HG02840 (cell line): ENCODE results near the gene CNTD1.

Experiments
- ATAC-seq: cut with Tn5 transposase; IDR thresholded peaks from one replicate; pipeline ENCODE4 v1.9.1; 2021; ENCODE audit warnings: mild to moderate bottlenecking, moderate library complexity, moderate number of reproducible peaks; ENCODE audit not compliant: unreplicated experiment, low FRiP score

Gene CNTD1

GRCh38 chr17:42779304-42779935 lies 19.2 kb upstream of the CNTD1 start:
- ATAC-seq, result no peak

GRCh38 chr17:42779936-42780850 lies 18.5 kb upstream of the CNTD1 start, which contains the start of gene WNK4:
TSS of gene WNK4 (plus strand) at chr17:42780610. CDS start at chr17:42780699, 89 bp downstream.
- ATAC-seq, result no peak

DNA sequence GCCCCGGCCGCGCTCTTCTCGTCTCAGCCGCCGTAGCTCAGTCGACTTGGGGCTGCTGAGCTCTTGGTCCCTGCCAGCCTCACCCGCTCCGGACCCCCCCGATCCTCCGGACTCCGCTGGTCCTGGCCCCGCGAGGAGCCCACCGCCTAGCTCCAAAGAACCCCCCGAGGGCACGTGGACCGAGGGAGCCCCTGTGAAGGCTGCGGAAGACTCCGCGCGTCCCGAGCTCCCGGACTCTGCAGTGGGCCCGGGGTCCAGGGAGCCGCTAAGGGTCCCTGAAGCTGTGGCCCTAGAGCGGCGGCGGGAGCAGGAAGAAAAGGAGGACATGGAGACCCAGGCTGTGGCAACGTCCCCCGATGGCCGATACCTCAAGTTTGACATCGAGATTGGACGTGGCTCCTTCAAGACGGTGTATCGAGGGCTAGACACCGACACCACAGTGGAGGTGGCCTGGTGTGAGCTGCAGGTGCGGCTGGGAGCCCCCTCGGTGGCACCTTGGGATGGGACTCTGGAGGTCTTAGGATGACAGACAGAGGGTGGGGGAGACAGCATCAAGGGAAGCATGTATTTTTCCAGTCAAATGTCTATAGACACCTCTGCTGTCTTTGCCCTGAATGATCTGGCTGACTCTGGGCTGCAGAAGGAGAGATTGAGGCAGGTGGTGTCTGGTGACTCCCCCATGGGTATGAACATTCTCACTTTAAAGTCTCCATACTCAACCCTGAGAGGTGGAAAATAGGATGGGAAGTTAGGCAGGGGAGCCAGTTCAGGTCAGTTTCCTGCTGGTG lies 17.6 kb upstream of the CNTD1 start:
- ATAC-seq, result no peak

GRCh38 chr17:42781639-42782165 lies 17.0 kb upstream of the CNTD1 start:
- ATAC-seq, result no peak

DNA sequence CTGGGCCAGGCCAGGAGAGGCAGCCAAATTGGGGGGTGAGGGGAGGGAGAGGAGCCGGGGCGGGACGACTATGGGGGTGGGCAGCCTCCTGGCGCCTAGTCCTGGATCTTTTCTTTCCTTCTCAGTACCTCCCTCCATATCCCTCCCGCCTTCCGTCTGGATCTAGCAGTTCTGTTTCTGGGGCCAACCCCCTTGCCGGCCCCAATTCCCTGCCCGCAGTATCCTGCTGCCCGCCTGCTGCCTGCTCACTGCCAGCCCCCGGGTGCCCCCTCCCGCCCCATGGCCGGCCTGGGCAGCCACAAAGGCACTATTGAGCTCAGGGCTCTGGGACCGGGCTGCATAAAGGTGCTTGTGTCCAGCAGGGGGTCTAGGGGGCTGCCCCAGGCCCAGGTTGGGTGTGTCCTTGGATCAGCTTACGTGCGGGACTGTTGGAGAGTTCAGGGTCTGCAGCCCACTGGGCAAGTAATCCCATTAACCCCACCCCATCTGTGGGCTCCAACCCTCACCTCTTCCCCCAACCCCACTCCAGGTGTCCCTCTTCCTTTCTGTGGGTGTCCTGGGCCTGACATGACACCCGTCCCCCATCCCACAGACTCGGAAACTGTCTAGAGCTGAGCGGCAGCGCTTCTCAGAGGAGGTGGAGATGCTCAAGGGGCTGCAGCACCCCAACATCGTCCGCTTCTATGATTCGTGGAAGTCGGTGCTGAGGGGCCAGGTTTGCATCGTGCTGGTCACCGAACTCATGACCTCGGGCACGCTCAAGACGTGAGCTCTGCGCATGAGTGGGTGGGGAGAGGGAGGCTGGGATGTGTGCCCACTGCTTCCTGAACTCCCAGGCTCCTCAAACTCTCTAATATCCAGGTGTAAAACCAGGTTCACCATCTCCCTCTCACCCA lies 16.2 kb upstream of the CNTD1 start:
- no peak for ATAC-seq

DNA sequence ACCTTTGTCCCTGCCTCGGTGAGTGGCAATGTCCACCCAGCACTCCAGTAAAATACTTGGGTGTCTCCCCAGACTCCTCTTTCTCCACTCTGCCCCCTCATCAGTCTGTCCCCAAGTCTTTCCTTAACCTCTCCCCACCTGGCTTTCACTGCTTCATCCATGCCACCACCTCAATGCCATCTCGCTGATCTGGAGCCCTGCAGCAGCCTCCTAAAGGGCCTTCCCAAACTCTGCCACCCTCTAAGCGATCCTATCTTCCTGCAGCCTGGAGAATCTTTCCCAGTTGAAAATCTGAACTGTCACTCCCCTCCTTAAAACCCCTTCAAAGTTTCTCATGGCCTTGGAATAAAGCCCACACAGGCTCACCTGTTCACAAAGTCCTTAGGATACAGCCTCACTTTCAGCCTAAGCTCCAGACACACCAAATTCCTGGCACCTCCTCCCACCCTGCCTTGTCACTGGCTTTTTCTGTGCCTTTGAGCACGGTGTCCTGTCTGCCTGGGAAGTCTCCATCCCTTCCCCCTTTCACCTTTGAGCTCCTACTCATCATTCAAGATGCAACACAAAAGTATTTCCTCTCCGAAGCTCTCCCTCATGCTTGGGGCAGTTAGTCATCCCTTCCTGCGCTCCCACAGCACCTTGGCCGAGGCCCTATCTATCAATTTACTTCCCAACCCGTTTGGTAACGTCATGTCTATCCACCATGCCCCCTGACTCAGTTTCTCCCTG lies 15.4 kb upstream of the CNTD1 start:
- ATAC-seq, result no peak

DNA sequence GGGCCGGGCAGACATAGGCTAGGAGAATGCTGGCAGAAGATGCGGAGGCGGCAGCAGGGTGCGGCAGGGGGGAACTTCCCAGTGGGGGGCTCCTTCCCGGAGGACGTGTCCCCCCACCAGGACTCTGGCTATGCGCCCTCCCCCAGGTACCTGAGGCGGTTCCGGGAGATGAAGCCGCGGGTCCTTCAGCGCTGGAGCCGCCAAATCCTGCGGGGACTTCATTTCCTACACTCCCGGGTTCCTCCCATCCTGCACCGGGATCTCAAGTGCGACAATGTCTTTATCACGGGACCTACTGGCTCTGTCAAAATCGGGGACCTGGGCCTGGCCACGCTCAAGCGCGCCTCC lies 14.9 kb upstream of the CNTD1 start:
- no peak for ATAC-seq

- no peak for ATAC-seq
Observed at GRCh38 chr17:42784409-42784808, 14.3 kb upstream of the CNTD1 start.

DNA sequence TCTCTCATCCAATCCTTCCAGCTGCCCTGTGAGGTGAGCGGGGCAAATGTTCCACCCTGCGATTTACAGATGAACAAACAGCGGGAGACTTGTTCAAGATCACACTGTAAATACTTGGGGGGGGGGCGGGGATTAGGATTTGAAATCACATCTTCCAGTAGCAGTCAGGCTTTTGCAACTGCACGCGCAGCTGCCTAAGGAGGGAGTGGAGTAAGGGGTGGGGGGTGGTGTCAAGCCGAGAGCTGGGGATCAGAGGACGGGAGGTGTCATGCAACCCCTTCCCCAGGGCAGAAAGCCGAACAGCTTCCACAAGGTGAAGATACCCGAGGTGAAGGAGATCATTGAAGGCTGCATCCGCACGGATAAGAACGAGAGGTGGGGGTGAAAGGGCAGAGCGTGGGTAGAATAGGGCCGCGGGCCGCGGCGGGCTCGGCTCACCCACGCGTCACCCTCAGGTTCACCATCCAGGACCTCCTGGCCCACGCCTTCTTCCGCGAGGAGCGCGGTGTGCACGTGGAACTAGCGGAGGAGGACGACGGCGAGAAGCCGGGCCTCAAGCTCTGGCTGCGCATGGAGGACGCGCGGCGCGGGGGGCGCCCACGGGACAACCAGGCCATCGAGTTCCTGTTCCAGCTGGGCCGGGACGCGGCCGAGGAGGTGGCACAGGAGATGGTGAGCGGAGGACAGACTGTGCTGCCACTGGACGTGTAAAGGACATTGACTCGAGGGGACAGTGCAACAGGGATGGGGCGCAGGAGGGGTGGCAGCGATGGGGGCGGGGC lies 13.7 kb upstream of the CNTD1 start:
- no peak for ATAC-seq

DNA sequence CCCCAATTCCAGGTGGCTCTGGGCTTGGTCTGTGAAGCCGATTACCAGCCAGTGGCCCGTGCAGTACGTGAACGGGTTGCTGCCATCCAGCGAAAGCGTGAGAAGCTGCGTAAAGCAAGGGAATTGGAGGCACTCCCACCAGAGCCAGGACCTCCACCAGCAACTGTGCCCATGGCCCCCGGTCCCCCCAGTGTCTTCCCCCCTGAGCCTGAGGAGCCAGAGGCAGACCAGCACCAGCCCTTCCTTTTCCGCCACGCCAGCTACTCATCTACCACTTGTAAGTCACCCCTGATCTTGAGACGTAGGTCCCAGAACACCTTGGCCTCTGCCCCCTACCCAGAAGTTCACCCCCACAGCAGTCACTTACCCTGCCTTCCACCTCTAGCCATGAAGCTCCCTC lies 11.4 kb upstream of the CNTD1 start:
- ATAC-seq, result no peak

DNA sequence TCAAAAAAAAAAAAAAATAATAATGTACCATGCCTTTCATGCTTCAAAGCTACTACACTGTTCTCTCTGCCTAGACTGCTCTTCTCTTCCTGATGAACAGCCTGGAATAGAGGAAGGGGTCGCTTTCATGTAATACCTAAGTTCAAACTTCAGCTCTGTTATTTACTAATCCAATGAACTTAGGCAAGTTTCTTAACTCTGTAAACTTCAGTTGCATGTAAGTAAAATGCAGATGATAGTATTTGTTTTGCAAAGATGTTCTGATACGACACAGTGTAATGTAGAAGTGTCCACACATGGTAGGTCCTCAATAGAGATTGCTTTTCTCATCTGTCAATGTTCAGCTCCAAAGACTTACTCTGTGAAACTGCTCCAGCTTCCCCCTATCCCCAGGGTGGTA lies 6.7 kb upstream of the CNTD1 start:
- no peak for ATAC-seq

- ATAC-seq, result no peak
Observed at GRCh38 chr17:42792545-42792944, 6.1 kb upstream of the CNTD1 start.

DNA sequence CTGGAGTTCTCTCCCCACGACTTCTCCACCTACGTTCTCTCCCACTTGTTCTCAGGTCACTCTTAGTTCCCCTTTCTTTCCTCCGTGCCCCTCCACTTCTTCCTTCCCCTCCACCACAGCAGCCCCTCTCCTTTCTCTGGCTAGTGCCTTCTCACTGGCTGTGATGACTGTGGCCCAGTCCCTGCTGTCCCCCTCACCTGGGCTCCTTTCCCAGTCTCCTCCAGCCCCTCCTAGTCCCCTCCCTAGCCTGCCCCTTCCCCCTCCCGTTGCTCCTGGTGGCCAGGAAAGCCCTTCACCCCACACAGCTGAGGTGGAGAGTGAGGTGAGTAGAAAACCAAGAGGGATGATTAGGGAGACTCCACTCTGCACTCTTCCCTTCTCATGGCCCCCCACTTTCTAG lies 3.6 kb upstream of the CNTD1 start:
- ATAC-seq, result no peak

DNA sequence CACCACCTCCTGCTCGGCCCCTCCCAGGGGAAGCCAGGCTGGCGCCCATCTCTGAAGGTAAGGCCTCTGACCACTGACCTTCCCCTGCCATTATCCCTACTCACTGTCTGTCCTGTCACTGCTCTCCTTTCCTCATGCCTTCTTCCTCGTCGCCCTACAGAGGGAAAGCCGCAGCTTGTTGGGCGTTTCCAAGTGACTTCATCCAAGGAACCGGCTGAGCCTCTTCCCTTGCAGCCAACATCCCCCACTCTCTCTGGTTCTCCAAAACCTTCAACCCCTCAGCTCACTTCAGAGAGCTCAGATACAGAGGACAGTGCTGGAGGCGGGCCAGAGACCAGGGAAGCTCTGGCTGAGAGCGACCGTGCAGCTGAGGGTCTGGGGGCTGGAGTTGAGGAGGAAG lies 3.2 kb upstream of the CNTD1 start:
- ATAC-seq, result no peak

GRCh38 chr17:42796066-42796758 lies 2.4 kb upstream of the CNTD1 start:
- ATAC-seq, result no peak

DNA sequence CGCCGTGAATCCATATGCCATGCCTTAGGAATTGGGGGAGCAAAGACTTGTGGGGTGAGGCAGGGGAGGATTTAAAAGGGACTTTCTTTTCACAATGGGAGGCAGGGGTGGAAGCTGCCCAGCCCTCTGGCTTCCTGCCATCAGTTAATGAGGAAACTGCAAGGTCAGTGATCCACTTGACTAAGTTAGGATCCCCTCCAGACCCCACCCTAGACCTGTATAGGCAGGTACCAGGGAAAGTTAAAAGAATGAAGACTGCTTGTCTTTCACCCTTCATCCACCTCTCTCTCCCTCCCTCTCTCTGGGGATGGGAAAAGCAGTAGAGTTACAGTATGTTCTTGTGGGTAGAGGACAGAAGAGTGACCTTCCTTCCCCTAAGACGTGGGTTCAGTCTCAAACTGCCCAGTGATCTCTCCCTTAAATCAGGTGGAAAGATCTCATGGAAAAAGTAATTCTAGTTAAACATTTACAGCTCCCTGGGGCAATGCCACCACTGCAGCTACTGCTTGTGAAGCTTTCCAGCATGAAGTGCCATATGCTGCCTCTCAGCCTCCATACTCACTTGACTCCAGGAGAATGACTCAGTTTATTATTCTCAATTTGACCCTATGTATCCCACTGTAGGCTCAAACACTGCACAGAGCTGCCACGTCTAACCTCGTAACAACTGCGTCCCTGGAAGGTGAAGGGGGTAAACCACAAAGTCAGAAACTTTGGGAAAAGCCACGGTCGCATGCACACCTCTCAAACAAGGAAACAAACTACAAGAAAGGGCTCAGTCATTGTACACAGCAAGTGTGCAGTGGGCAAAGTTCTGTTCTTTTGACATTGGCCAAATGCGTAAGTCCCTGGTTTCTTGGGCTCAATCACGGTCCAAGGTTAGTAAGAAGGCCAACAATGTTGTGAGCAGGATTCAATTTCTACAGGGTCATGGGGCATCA lies 1.3 kb upstream of the CNTD1 start:
- no peak for ATAC-seq

DNA sequence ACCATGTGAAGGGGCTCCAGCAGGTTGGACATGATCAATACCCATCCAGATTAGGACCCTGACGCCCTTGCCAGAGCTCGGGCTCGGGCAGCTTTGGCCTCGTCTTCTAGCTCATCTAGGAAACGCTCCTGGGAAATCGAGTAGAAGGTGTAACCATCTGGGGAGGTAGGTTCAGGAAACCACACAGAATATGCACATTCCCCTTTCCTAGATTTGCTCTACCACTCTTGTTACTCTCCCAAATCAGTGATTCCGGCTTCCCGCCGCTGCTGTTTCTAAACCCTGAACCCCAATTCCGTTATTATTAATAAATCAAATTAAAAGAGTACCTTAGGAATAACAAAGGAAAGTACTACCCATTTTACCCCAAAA lies 664 bp upstream of the CNTD1 start:
- ATAC-seq, result no peak
